Brain microvascular endothelial cell (primary cell): ENCODE data around the gene CDH13.

Experiments used
- DNase-seq: peaks from one replicate; pipeline ENCODE4 v3.0.0-alpha.2; 2020
- H3K27ac ChIP-seq: fragments of 250-450 bp; sonication (Bioruptor Pico); 2 replicates; pipeline ENCODE4 v1.5.1; 2020; ENCODE audit warnings: mild to moderate bottlenecking, moderate library complexity
- H3K27me3 ChIP-seq: fragments of 250-450 bp; sonication (Bioruptor Pico); replicated peaks from 2 replicates; pipeline ENCODE4 v1.5.1; 2020; ENCODE audit warnings: mild to moderate bottlenecking
- H3K36me3 ChIP-seq: fragments of 250-450 bp; sonication (Bioruptor Pico); replicated peaks from 2 replicates; pipeline ENCODE4 v1.5.1; 2020; ENCODE audit warnings: mild to moderate bottlenecking
- H3K4me3 ChIP-seq: 2 replicates; pipeline ENCODE4 v1.5.1; 2011; ENCODE audit warnings: low read depth, mild to moderate bottlenecking, control low read depth, low read length, moderate library complexity
- CTCF ChIP-seq: IDR thresholded peaks from 2 replicates; pipeline ENCODE4 v1.5.1; 2011; ENCODE audit warnings: low read depth, mild to moderate bottlenecking, moderate library complexity, low read length, control low read depth, inconsistent platforms; ENCODE audit errors: missing control alignments
- in situ Hi-C: cut with HindIII; loops from 2 replicates; pipeline ENCODE4 v1.10.0; 2017; ENCODE audit warnings: low sequenced_read_pairs, low pct_ligation_motif_present

The CDH13 gene

GRCh38 chr16:83742124-83742899 lies 1115.5 kb downstream of the CDH13 start:
- H3K4me3 ChIP-seq, result no peak overlapping the region
- in situ Hi-C loops, result no loop called here
- no peaks in the 10 kb centered on the region for H3K36me3 ChIP-seq
- H3K27me3 ChIP-seq, result no peaks in the 10 kb centered on the region
- no peak for DNase-seq
- no peak overlapping the region for H3K27ac ChIP-seq
- TF ChIP-seq CTCF, result no peak

DNA sequence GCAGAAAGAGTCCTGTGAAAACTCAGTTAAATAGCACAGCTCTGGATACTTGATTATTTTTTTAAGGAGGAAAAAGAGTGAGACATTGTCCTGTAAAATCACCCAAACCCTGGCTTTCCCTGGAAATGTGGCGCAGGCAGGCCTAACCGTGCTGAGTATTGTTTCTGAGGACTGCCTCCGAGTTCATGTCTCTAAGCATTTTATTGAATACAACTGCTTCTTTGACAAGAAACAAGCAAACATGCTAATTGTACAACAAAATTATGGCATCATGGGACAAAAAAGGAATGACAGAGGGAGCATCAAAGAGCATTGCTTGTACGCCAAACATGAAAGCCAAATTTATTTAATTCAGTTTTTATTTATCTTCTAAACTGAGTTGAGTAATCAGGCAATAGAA lies 1116.5 kb downstream of the CDH13 start:
- Histone ChIP-seq H3K4me3 (no peak overlapping the region), H3K27ac (no peak overlapping the region), H3K36me3 (no peaks in the 10 kb centered on the region), H3K27me3 (no peaks in the 10 kb centered on the region)
- in situ Hi-C loops, result no loop called here
- no peak for TF ChIP-seq CTCF
- DNase-seq, result no peak

GRCh38 chr16:83743720-83744119 lies 1117.0 kb downstream of the CDH13 start:
- Histone ChIP-seq H3K36me3 (no peaks in the 10 kb centered on the region), H3K27me3 (no peaks in the 10 kb centered on the region), H3K4me3 (no peak overlapping the region), H3K27ac (no peak overlapping the region)
- in situ Hi-C loops, result no loop called here
- DNase-seq, result no peak
- no peak for TF ChIP-seq CTCF

DNA sequence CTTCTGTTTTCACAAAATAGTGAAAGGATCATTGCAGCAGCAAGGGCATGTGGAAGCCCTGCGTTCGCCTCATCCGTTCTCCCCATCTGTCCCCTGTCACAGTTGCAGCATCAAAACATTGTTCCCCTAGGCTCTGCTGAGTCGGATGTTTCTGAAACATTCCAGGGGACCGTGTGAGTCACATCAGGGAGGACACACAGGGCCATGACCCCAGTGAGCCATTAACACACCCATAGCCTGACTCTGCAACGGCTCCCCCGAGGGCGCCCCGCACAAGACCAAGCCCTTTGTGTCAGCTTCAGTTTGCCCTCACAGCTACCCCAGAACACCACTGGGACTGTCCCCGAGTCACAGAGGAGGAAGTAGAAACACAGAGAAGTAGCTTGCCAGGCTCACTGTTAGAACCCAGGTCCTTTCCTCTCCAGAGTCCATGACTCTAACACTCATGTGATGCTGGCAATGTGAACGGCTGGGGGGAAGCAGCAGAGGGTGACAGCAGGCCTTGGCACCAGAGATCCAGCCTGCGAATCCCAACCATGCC lies 1117.7 kb downstream of the CDH13 start:
- peak; percentile 31 for DNase-seq

GRCh38 chr16:83746611-83747010 lies 1119.8 kb downstream of the CDH13 start:
- H3K27ac ChIP-seq, result no peak overlapping the region

More for the DNA sequence above, 1117.7 kb downstream of the CDH13 start:
- H3K4me3 ChIP-seq, result no peak overlapping the region
- H3K27ac ChIP-seq, result no peak overlapping the region
- no peaks in the 10 kb centered on the region for H3K27me3 ChIP-seq
- H3K36me3 ChIP-seq, result no peaks in the 10 kb centered on the region
- in situ Hi-C loops, result no loop called here
- TF ChIP-seq CTCF, result no peak

More at GRCh38 chr16:83746611-83747010, 1119.8 kb downstream of the CDH13 start:
- Histone ChIP-seq H3K27me3 (no peaks in the 10 kb centered on the region), H3K36me3 (no peaks in the 10 kb centered on the region), H3K4me3 (no peak overlapping the region)
- in situ Hi-C loops, result no loop called here
- TF ChIP-seq CTCF, result no peak
- no peak for DNase-seq
